ENCODE results near the gene EFNA1. TPM values are rescaled to one million over a fixed set of nuclear protein-coding genes. Genes with fewer than 3 reads are reported as not detected.

The EFNA1 gene
- total and polyA plus RNA-seq, 2 of the 8 experiments (the other 6 are each of a cell fraction or from before 2014, with no cell fraction given), result 4.9 to 14.6 TPM

GRCh38 chr1:155084722-155085503, 42.8 kb upstream of the EFNA1 start:
- H2AFZ ChIP-seq (ENCODE audit: low read length), result peak overlapping the region; percentile 24
- peak overlapping the region; percentile 97 for H3K18ac ChIP-seq (ENCODE audit: extremely low read depth, low read length)
- no peaks in the 10 kb centered on the region for H3K36me3 ChIP-seq (ENCODE audit: control insufficient read depth in 2 of 4, insufficient read depth in 4 of 4, low read length in 3 of 4)
- peaks cover 36 to 46% (median 40%) of the 10 kb centered on the region in 4 experiments for H3K27me3 ChIP-seq (replicated peaks in 1 of 4; ENCODE audit: control insufficient read depth in 3 of 4, extremely low read depth in 1 of 4, insufficient read depth in 3 of 4, low read length in 3 of 4)
- H3K14ac ChIP-seq (ENCODE audit: insufficient read length), result no peak overlapping the region
- no peak overlapping the region for H3K4ac ChIP-seq (replicated peaks; ENCODE audit: insufficient read length, low read depth, low read length)
- H2BK15ac ChIP-seq (ENCODE audit: low read length), result peak overlapping the region; percentile 92; the same call in 1 of the 2 replicates
- no peaks in the 10 kb centered on the region for H3K79me2 ChIP-seq (ENCODE audit: control insufficient read depth in 1 of 2, insufficient read depth in 2 of 2, low read length in 2 of 2)
- no peak overlapping the region for H2BK12ac ChIP-seq (ENCODE audit: low read depth, low read length)
- WGBS, 2 experiments (ENCODE audit: extremely low coverage in 1 of 2, insufficient coverage in 1 of 2, insufficient read length in 1 of 2, insufficient replicate concordance in 2 of 2, low coverage in 1 of 2, low lambda C conversion rate in 2 of 2, missing lambda C conversion rate in 1 of 2), result 1% methylated on average over 55 of the region's 67 CpGs; no CpG with 5 or more reads in 1 of the 2 experiments
- peak overlapping the region; percentile 50 for H3K56ac ChIP-seq (replicated peaks; ENCODE audit: insufficient read length, low read depth, low read length)
- peaks cover 16% of the 10 kb centered on the region; the same call in 1 of the 2 replicates for H3K23me2 ChIP-seq (ENCODE audit: low read depth, low read length)
- peak overlapping the region; percentile 95 to 96 for H3K4me2 ChIP-seq (ENCODE audit: insufficient read depth in 1 of 2, low read depth in 2 of 2, low read length in 2 of 2)
- ChIA-PET POLR2A (ENCODE audit: partially characterized antibody) (interaction anchor here (0.5 to 2.3 kb wide), 12 partner anchors 14 to 860 kb away, joined by 3 to 13 read pairs (median 4); partner anchors contain the start of genes EFNA4 and SLC50A1), CTCF (ENCODE audit: partially characterized antibody) (interaction anchor here (0.6 to 5.5 kb wide), 58 partner anchors 9 to 899 kb away, joined by 3 to 169 read pairs (median 4); partner anchors contain the start of genes ADAM15, EFNA1, EFNA4 and KRTCAP2)
- H3K4me3 ChIP-seq (ENCODE audit: extremely low read depth in 1 of 4, insufficient read depth in 2 of 4, low read depth in 3 of 4, low read length in 4 of 4), result peak overlapping the region; percentile 59 to 81 (median 77)
- FAIRE-seq, result no peak
- H3K27ac ChIP-seq (ENCODE audit: low read depth, low read length), result no peak overlapping the region
- peak overlapping the region; percentile 81 for H2BK120ac ChIP-seq (replicated peaks; ENCODE audit: low read depth, low read length)
- peak overlapping the region; percentile 84 for H2BK5ac ChIP-seq (ENCODE audit: low read depth, low read length)
- H4K8ac ChIP-seq (ENCODE audit: extremely low read depth, insufficient read depth, low read length), result peak overlapping the region; percentile 53
- H3K4me1 ChIP-seq (replicated peaks in 1 of 4; ENCODE audit: control insufficient read depth in 3 of 4, insufficient read depth in 4 of 4, low read length in 3 of 4), result peaks cover 0 to 45% (median 23%) of the 10 kb centered on the region in 4 experiments; a peak in 6 of 7 replicates
- no peak overlapping the region for H2AK5ac ChIP-seq (ENCODE audit: low read depth, low read length)
- no peak overlapping the region for H2BK20ac ChIP-seq (ENCODE audit: low read length)
- peak overlapping the region in 2 of 4 experiments; percentile 9 to 10; a peak in 3 of 7 replicates for H3K9ac ChIP-seq (replicated peaks in 1 of 4; ENCODE audit: extremely low read depth in 1 of 4, low read depth in 3 of 4, low read length in 3 of 4)
- H4K20me1 ChIP-seq (replicated peaks in 1 of 2; ENCODE audit: control insufficient read depth in 1 of 2, insufficient read depth in 2 of 2, low read length in 2 of 2), result peaks cover 0 to 12% of the 10 kb centered on the region in 2 experiments
- H3K79me1 ChIP-seq (ENCODE audit: low read depth, low read length), result no peaks in the 10 kb centered on the region
- no peak overlapping the region for H3K23ac ChIP-seq (ENCODE audit: insufficient read length)
- H4K91ac ChIP-seq (replicated peaks; ENCODE audit: insufficient read length, low read length), result no peak overlapping the region
- peak overlapping the region; percentile 92 for H4K5ac ChIP-seq (ENCODE audit: insufficient read length, low read depth, low read length)
- H3K9me3 ChIP-seq (ENCODE audit: insufficient read depth in 2 of 2, low read depth in 1 of 2, low read length in 1 of 2), result no peaks in the 10 kb centered on the region
- peak; percentile 89 to 96 for DNase-seq (ENCODE audit: low read depth in 1 of 2, low spot score in 2 of 2)
- TF ChIP-seq SIX5 (IDR thresholded peaks at IDR 0.05; ENCODE audit: low read depth, low read length) (no peak), TAF1 (IDR thresholded peaks at IDR 0.05; ENCODE audit: low read depth, low read length) (peak; percentile 29; the same call in 1 of the 2 replicates), GABPA (IDR thresholded peaks at IDR 0.05; ENCODE audit: borderline replicate concordance, insufficient read depth, low read length) (peak; percentile 22; the same call in 1 of the 2 replicates), GTF2F1 (IDR thresholded peaks at IDR 0.05; ENCODE audit: borderline replicate concordance, low read depth, low read length) (no peak), NRF1 (IDR thresholded peaks at IDR 0.05; ENCODE audit: low read depth, low read length) (no peak), CTBP2 (IDR thresholded peaks at IDR 0.05; ENCODE audit: borderline replicate concordance, insufficient read depth, insufficient read length, low read length) (no peak), KDM1A (IDR thresholded peaks at IDR 0.05; ENCODE audit: borderline replicate concordance, low read length) (no peak), CTCF (IDR thresholded peaks at IDR 0.05; ENCODE audit: control extremely low read depth in 1 of 3, insufficient read depth in 1 of 3, low read depth in 1 of 3, low read length in 3 of 3) (peak in 2 of 3 experiments; percentile 96 to 97; a peak in 3 of 4 replicates)

Data from H1 (cell line).